Kidney (tissue), 14 donors: ENCODE measurements around the gene TAAR2. TPM values are rescaled to one million over a fixed set of nuclear protein-coding genes. Genes with fewer than 3 reads are reported as not detected.

Experiments used
- DNase-seq, 5 donors: peaks; one replicate each; pipeline ENCODE4 v3.0.0-alpha.2; 2013 to 2020
- FAIRE-seq: peaks from 2 replicates; lab custom pipeline; 2012; peaks lifted over from hg19 to GRCh38; lab: Jason Lieb, UNC
- H3K27ac ChIP-seq, 2 donors: one replicate each; pipeline ENCODE4 v1.7.0; 2013; ENCODE audit warnings: low read depth in 2 of 2, low read length in 2 of 2, inconsistent platforms in 1 of 2
- H3K27me3 ChIP-seq: one replicate; pipeline ENCODE4 v1.7.1; 2013; ENCODE audit warnings: low read length, inconsistent platforms; ENCODE audit not compliant: control insufficient read depth, insufficient read depth
- H3K36me3 ChIP-seq, 3 donors: one replicate each; pipeline versions ENCODE4 v1.7.0 to v1.7.1; 2013; ENCODE audit warnings: low read length in 3 of 3, control low read depth in 1 of 3, inconsistent platforms in 1 of 3; ENCODE audit not compliant: insufficient read depth in 3 of 3, control insufficient read depth in 2 of 3
- H3K4me1 ChIP-seq, 3 donors: one replicate each; pipeline versions ENCODE4 v1.7.0 to v1.7.1; 2013; ENCODE audit warnings: low read length in 3 of 3, inconsistent platforms in 1 of 3, low read depth in 1 of 3; ENCODE audit not compliant: control insufficient read depth in 2 of 3, insufficient read depth in 2 of 3
- H3K4me3 ChIP-seq, 3 donors: one replicate each; pipeline versions ENCODE4 v1.7.0 to v1.8.1; 2013; ENCODE audit warnings: low read length in 3 of 3, control low read depth in 1 of 3, inconsistent platforms in 1 of 3
- H3K9ac ChIP-seq, 3 donors: one replicate each; pipeline versions ENCODE4 v1.7.0 to v1.7.1; 2013; ENCODE audit warnings: low read length in 3 of 3, control low read depth in 1 of 3, inconsistent platforms in 1 of 3
- H3K9me3 ChIP-seq, 3 donors: one replicate each; pipeline versions ENCODE4 v1.7.0 to v1.7.1; 2013; ENCODE audit warnings: low read length in 3 of 3, control low read depth in 1 of 3, inconsistent platforms in 1 of 3; ENCODE audit not compliant: control insufficient read depth in 2 of 3, insufficient read depth in 1 of 3
- intact Hi-C: fragments of 100-400 bp; cut with DNase I; formaldehyde crosslinking; loops from one replicate; pipeline ENCODE4 v1.11.1; 2022
- polyA plus RNA-seq: library from polyadenylated mRNA; stranded (reverse); fragments of 350-450 nt; fragmentation: Illumina TruSeq; extraction: RNeasy Lipid Tissue Mini Kit (QIAGEN cat#74804); gene quantifications from one replicate; pipeline ENCODE4 v1.2.3, GENCODE V29; 2014; ENCODE audit warnings: low read depth, low replicate concordance; ENCODE audit not compliant: insufficient read depth
- total RNA-seq: library from RNA; stranded (reverse); fragmentation: NEBNext Ultra II Directional; extraction: Animal tissue kit (Norgen Biotek cat#: 25700); gene quantifications from one replicate; pipeline ENCODE4 v1.2.1, GENCODE V29; 2021
- TF ChIP-seq, protein P1 (sequence below): IDR thresholded peaks from 3 replicates; pipeline ENCODE4 v1.5.1; 2012; ENCODE audit warnings: mild to moderate bottlenecking, moderate library complexity, borderline replicate concordance; ENCODE audit not compliant: insufficient read depth; ENCODE audit errors: extremely low read depth
- donor health status: control.
- donor health status: control.
- donor health status: control.
- donor health status: control.
- donor health status: control.
- donor health status: DM: yes; HTN: yes; CAD: no.
- donor health status: Normal renal cell carcinoma (clear cell type).

Gene TAAR2
- total and polyA plus RNA-seq, 2 donors from 2014 or later, result not detected

GRCh38 chr6:132569170-132569569 is 54.9 kb downstream of the TAAR2 start:
- Histone ChIP-seq H3K9me3 (no peaks in the 10 kb centered on the region), H3K27ac (no peak overlapping the region), H3K9ac (no peak overlapping the region), H3K4me1 (no peaks in the 10 kb centered on the region), H3K36me3 (no peaks in the 10 kb centered on the region), H3K4me3 (no peak overlapping the region), H3K27me3 (no peaks in the 10 kb centered on the region)
- intact Hi-C loops, result no loop called here
- TF ChIP-seq, protein P1, sequence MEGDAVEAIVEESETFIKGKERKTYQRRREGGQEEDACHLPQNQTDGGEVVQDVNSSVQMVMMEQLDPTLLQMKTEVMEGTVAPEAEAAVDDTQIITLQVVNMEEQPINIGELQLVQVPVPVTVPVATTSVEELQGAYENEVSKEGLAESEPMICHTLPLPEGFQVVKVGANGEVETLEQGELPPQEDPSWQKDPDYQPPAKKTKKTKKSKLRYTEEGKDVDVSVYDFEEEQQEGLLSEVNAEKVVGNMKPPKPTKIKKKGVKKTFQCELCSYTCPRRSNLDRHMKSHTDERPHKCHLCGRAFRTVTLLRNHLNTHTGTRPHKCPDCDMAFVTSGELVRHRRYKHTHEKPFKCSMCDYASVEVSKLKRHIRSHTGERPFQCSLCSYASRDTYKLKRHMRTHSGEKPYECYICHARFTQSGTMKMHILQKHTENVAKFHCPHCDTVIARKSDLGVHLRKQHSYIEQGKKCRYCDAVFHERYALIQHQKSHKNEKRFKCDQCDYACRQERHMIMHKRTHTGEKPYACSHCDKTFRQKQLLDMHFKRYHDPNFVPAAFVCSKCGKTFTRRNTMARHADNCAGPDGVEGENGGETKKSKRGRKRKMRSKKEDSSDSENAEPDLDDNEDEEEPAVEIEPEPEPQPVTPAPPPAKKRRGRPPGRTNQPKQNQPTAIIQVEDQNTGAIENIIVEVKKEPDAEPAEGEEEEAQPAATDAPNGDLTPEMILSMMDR, result no peak
- peak in 2 of 5 donors; percentile 8 to 32 for DNase-seq
- no peak for FAIRE-seq

- Histone ChIP-seq H3K36me3 (no peaks in the 10 kb centered on the region), H3K4me3 (no peak overlapping the region), H3K9me3 (no peaks in the 10 kb centered on the region), H3K27ac (no peak overlapping the region), H3K9ac (no peak overlapping the region), H3K4me1 (no peaks in the 10 kb centered on the region), H3K27me3 (no peaks in the 10 kb centered on the region)
- TF ChIP-seq, protein P1, result no peak
- FAIRE-seq (no peak), DNase-seq (no peak)
- intact Hi-C loops, result no loop called here
Observed at GRCh38 chr6:132568611-132569010, 55.5 kb downstream of the TAAR2 start.

DNA sequence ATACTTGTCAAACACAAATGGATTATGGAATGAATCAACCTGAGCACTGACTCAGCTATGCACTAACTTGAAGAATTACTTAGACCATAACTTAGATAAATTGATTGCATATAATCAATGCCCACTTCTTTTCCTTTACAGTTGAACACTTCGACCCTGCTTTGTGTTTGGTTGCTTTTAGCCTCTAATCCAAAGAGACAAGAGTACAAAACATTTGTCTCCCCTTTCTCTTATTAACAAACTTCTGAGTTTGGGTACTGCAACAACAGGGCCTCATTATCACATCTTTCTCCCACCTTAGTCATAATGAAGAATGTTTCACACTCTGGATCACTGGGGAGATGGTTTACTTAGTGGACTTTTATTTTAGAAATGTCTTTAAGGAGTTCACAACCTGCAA is 56.5 kb downstream of the TAAR2 start:
- no peaks in the 10 kb centered on the region for H3K36me3 ChIP-seq
- no peaks in the 10 kb centered on the region for H3K9me3 ChIP-seq
- no peak overlapping the region for H3K27ac ChIP-seq
- H3K27me3 ChIP-seq, result no peaks in the 10 kb centered on the region
- no peak for DNase-seq
- intact Hi-C loops, result no loop called here
- FAIRE-seq, result no peak
- TF ChIP-seq, protein P1, result no peak
- H3K4me1 ChIP-seq, result no peaks in the 10 kb centered on the region
- H3K4me3 ChIP-seq, result no peak overlapping the region
- H3K9ac ChIP-seq, result no peak overlapping the region

Other genes with a start within 250 kb of the TAAR2 start
- 35.9 TPM for gene MOXD1, start 222.8 kb downstream of the TAAR2 start, total RNA-seq
- gene MOXD1, start 222.8 kb downstream of the TAAR2 start, polyA plus RNA-seq, result 11.6 TPM
- 77.9 TPM for gene STX7, start 111.2 kb downstream of the TAAR2 start, total RNA-seq
- 27.4 TPM for gene STX7, start 111.2 kb downstream of the TAAR2 start, polyA plus RNA-seq
- gene TAAR9, start 86.0 kb downstream of the TAAR2 start, total RNA-seq, result not detected
- gene TAAR9, start 86.0 kb downstream of the TAAR2 start, polyA plus RNA-seq, result not detected
- not detected for gene TAAR8, start 71.6 kb downstream of the TAAR2 start, total RNA-seq
- gene TAAR8, start 71.6 kb downstream of the TAAR2 start, polyA plus RNA-seq, result not detected
- gene TAAR6, start 54.0 kb downstream of the TAAR2 start, total RNA-seq, result not detected
- not detected for gene TAAR6, start 54.0 kb downstream of the TAAR2 start, polyA plus RNA-seq
- gene TAAR5, start 34.5 kb downstream of the TAAR2 start, total RNA-seq, result not detected
- gene TAAR5, start 34.5 kb downstream of the TAAR2 start, polyA plus RNA-seq, result not detected
- not detected for gene TAAR1, start 34.9 kb upstream of the TAAR2 start, total RNA-seq
- not detected for gene TAAR1, start 34.9 kb upstream of the TAAR2 start, polyA plus RNA-seq
- gene VNN1, start 89.8 kb upstream of the TAAR2 start, total RNA-seq, result 7.5 TPM
- 13.8 TPM for gene VNN1, start 89.8 kb upstream of the TAAR2 start, polyA plus RNA-seq
- gene VNN2, start 133.6 kb upstream of the TAAR2 start, total RNA-seq, result 6.7 TPM
- 1.7 TPM for gene VNN2, start 133.6 kb upstream of the TAAR2 start, polyA plus RNA-seq
- gene SLC18B1, start 174.4 kb upstream of the TAAR2 start, total RNA-seq, result 17.2 TPM
- gene SLC18B1, start 174.4 kb upstream of the TAAR2 start, polyA plus RNA-seq, result 16.9 TPM
- 919 TPM for gene RPS12, start 190.3 kb upstream of the TAAR2 start, total RNA-seq
- 1,813 TPM for gene RPS12, start 190.3 kb upstream of the TAAR2 start, polyA plus RNA-seq